ENCODE measurements around the gene SH3YL1. TPM values are rescaled to one million over a fixed set of nuclear protein-coding genes. Genes with fewer than 3 reads are reported as not detected.
A peak's percentile ranks its signal among the peaks of the same experiment; 100 is the strongest.

SH3YL1 gene
- total and polyA plus RNA-seq, 4 experiments from 2014 or later, result 38.0 to 71.4 (median 55.4) TPM

- peaks cover 10 to 24% (median 11%) of the 10 kb centered on the region in 4 donors for H3K4me1 Mint-ChIP-seq
- H3K4me1 ChIP-seq (ENCODE audit: insufficient read depth, low read length), result no peaks in the 10 kb centered on the region
- H3K27me3 ChIP-seq (ENCODE audit: insufficient read depth, low read length), result no peaks in the 10 kb centered on the region
- no peaks in the 10 kb centered on the region for H3K9me3 ChIP-seq (ENCODE audit: control insufficient read depth in 1 of 2, low read length in 2 of 2)
- H3K36me3 Mint-ChIP-seq, result no peaks in the 10 kb centered on the region
- H3K27ac ChIP-seq (ENCODE audit: low read depth, low read length), result no peak overlapping the region
- no peak overlapping the region for H3K4me3 ChIP-seq (ENCODE audit: low read length in 2 of 2)
- DNase-seq, result no peak
- ChIA-PET CTCF (ENCODE audit: partially characterized antibody) (no interaction called here), POLR2A (ENCODE audit: partially characterized antibody) (interaction anchor here (2.1 kb wide), 1 partner anchor 28 kb away, joined by 16 read pairs; no protein-coding TSS in a partner anchor)
- H3K9me3 Mint-ChIP-seq, result peaks cover 0 to 8% (median 0%) of the 10 kb centered on the region in 8 donors
- peaks cover 0 to 3% of the 10 kb centered on the region in 2 donors for H3K27me3 Mint-ChIP-seq
- intact Hi-C loops (cut with micrococcal nuclease), result no loop called here
- H3K27ac Mint-ChIP-seq, result peak overlapping the region in 1 of 7 donors; percentile 46
- no peaks in the 10 kb centered on the region for H3K36me3 ChIP-seq (ENCODE audit: insufficient read depth, low read length)
- H3K4me3 Mint-ChIP-seq, result no peak overlapping the region
Measured at GRCh38 chr2:203401-203800, 60.4 kb downstream of the SH3YL1 start.

GRCh38 chr2:202945-203344, 60.9 kb downstream of the SH3YL1 start:
- ChIA-PET CTCF (ENCODE audit: partially characterized antibody) (no interaction called here), POLR2A (ENCODE audit: partially characterized antibody) (interaction anchor here (2.1 kb wide), 1 partner anchor 27 kb away, joined by 16 read pairs; no protein-coding TSS in a partner anchor)
- Histone ChIP-seq H3K4me3 (ENCODE audit: low read length in 2 of 2) (no peak overlapping the region), H3K9me3 (ENCODE audit: control insufficient read depth in 1 of 2, low read length in 2 of 2) (no peaks in the 10 kb centered on the region), H3K27ac (ENCODE audit: low read depth, low read length) (no peak overlapping the region), H3K36me3 (ENCODE audit: insufficient read depth, low read length) (no peaks in the 10 kb centered on the region), H3K27me3 (ENCODE audit: insufficient read depth, low read length) (no peaks in the 10 kb centered on the region), H3K4me1 (ENCODE audit: insufficient read depth, low read length) (no peaks in the 10 kb centered on the region)
- Mint-ChIP-seq H3K27ac (peak overlapping the region in 2 of 7 donors; percentile 52 to 81), H3K36me3 (no peaks in the 10 kb centered on the region), H3K9me3 (peaks cover 0 to 7% (median 0%) of the 10 kb centered on the region in 8 donors), H3K4me1 (peaks cover 10 to 20% (median 11%) of the 10 kb centered on the region in 4 donors), H3K4me3 (peak overlapping the region in 5 of 8 donors; percentile 48 to 67 (median 59)), H3K27me3 (peaks cover 0 to 3% of the 10 kb centered on the region in 2 donors)
- intact Hi-C loops (cut with micrococcal nuclease), result no loop called here
- DNase-seq, result no peak

GRCh38 chr2:201648-202433, 62.0 kb downstream of the SH3YL1 start:
- H3K4me1 ChIP-seq (ENCODE audit: insufficient read depth, low read length), result no peaks in the 10 kb centered on the region
- no peak for DNase-seq
- Mint-ChIP-seq H3K4me1 (peaks cover 8 to 16% (median 11%) of the 10 kb centered on the region in 4 donors), H3K36me3 (no peaks in the 10 kb centered on the region), H3K27ac (peak overlapping the region in 2 of 7 donors; percentile 12 to 81), H3K27me3 (peaks cover 0 to 3% of the 10 kb centered on the region in 2 donors), H3K4me3 (peak overlapping the region in 1 of 8 donors; percentile 48), H3K9me3 (peaks cover 0 to 6% (median 0%) of the 10 kb centered on the region in 8 donors)
- H3K27ac ChIP-seq (ENCODE audit: low read depth, low read length), result no peak overlapping the region
- H3K9me3 ChIP-seq (ENCODE audit: control insufficient read depth in 1 of 2, low read length in 2 of 2), result no peaks in the 10 kb centered on the region
- no peaks in the 10 kb centered on the region for H3K36me3 ChIP-seq (ENCODE audit: insufficient read depth, low read length)
- POLR2A ChIA-PET (ENCODE audit: partially characterized antibody), result interaction anchor here (2.1 kb wide), 1 partner anchor 26 kb away, joined by 16 read pairs; no protein-coding TSS in a partner anchor
- H3K27me3 ChIP-seq (ENCODE audit: insufficient read depth, low read length), result no peaks in the 10 kb centered on the region
- intact Hi-C loops (cut with micrococcal nuclease), result no loop called here
- H3K4me3 ChIP-seq (ENCODE audit: low read length in 2 of 2), result no peak overlapping the region
- CTCF ChIA-PET (ENCODE audit: partially characterized antibody), result no interaction called here

GRCh38 chr2:199041-199966, 64.5 kb downstream of the SH3YL1 start:
- no peaks in the 10 kb centered on the region for H3K27me3 ChIP-seq (ENCODE audit: insufficient read depth, low read length)
- Mint-ChIP-seq H3K4me3 (no peak overlapping the region), H3K27me3 (peaks cover 0 to 3% of the 10 kb centered on the region in 2 donors), H3K4me1 (peaks cover 6 to 13% (median 9%) of the 10 kb centered on the region in 4 donors), H3K9me3 (peaks cover 0 to 3% (median 0%) of the 10 kb centered on the region in 8 donors), H3K36me3 (no peaks in the 10 kb centered on the region), H3K27ac (no peak overlapping the region)
- ChIA-PET POLR2A (ENCODE audit: partially characterized antibody) (no interaction called here), CTCF (ENCODE audit: partially characterized antibody) (no interaction called here)
- no peak for DNase-seq
- intact Hi-C loops (cut with micrococcal nuclease), result no loop called here
- H3K4me3 ChIP-seq (ENCODE audit: low read length in 2 of 2), result no peak overlapping the region
- H3K4me1 ChIP-seq (ENCODE audit: insufficient read depth, low read length), result no peaks in the 10 kb centered on the region
- H3K27ac ChIP-seq (ENCODE audit: low read depth, low read length), result no peak overlapping the region
- H3K36me3 ChIP-seq (ENCODE audit: insufficient read depth, low read length), result no peaks in the 10 kb centered on the region
- no peaks in the 10 kb centered on the region for H3K9me3 ChIP-seq (ENCODE audit: control insufficient read depth in 1 of 2, low read length in 2 of 2)

- no peak overlapping the region for H3K4me3 Mint-ChIP-seq
- no peak for DNase-seq
- H3K4me3 ChIP-seq (ENCODE audit: low read length in 2 of 2), result no peak overlapping the region
- no peaks in the 10 kb centered on the region for H3K9me3 Mint-ChIP-seq
- peak overlapping the region in 3 of 7 donors; percentile 36 to 55 (median 46) for H3K27ac Mint-ChIP-seq
- H3K36me3 ChIP-seq (ENCODE audit: insufficient read depth, low read length), result no peaks in the 10 kb centered on the region
- H3K4me1 ChIP-seq (ENCODE audit: insufficient read depth, low read length), result peaks cover 4% of the 10 kb centered on the region
- H3K4me1 Mint-ChIP-seq, result peaks cover 0 to 12% (median 8%) of the 10 kb centered on the region in 4 donors
- ChIA-PET POLR2A (ENCODE audit: partially characterized antibody) (no interaction called here), CTCF (ENCODE audit: partially characterized antibody) (no interaction called here)
- H3K36me3 Mint-ChIP-seq, result no peaks in the 10 kb centered on the region
- H3K27ac ChIP-seq (ENCODE audit: low read depth, low read length), result no peak overlapping the region
- no peaks in the 10 kb centered on the region for H3K9me3 ChIP-seq (ENCODE audit: control insufficient read depth in 1 of 2, low read length in 2 of 2)
- intact Hi-C loops (cut with micrococcal nuclease), result no loop called here
- no peaks in the 10 kb centered on the region for H3K27me3 ChIP-seq (ENCODE audit: insufficient read depth, low read length)
- no peaks in the 10 kb centered on the region for H3K27me3 Mint-ChIP-seq
Measured at GRCh38 chr2:196406-196805, 67.4 kb downstream of the SH3YL1 start.

GRCh38 chr2:195932-196331, 67.9 kb downstream of the SH3YL1 start:
- Histone ChIP-seq H3K27me3 (ENCODE audit: insufficient read depth, low read length) (no peaks in the 10 kb centered on the region), H3K27ac (ENCODE audit: low read depth, low read length) (no peak overlapping the region), H3K4me1 (ENCODE audit: insufficient read depth, low read length) (peaks cover 4% of the 10 kb centered on the region), H3K4me3 (ENCODE audit: low read length in 2 of 2) (no peak overlapping the region), H3K9me3 (ENCODE audit: control insufficient read depth in 1 of 2, low read length in 2 of 2) (no peaks in the 10 kb centered on the region), H3K36me3 (ENCODE audit: insufficient read depth, low read length) (no peaks in the 10 kb centered on the region)
- Mint-ChIP-seq H3K4me1 (peaks cover 0 to 12% (median 8%) of the 10 kb centered on the region in 4 donors), H3K36me3 (no peaks in the 10 kb centered on the region), H3K9me3 (no peaks in the 10 kb centered on the region), H3K27ac (peak overlapping the region in 4 of 7 donors; percentile 22 to 64 (median 39)), H3K4me3 (no peak overlapping the region), H3K27me3 (no peaks in the 10 kb centered on the region)
- ChIA-PET CTCF (ENCODE audit: partially characterized antibody) (no interaction called here), POLR2A (ENCODE audit: partially characterized antibody) (no interaction called here)
- intact Hi-C loops (cut with micrococcal nuclease), result no loop called here
- no peak for DNase-seq
